Neuronal stem cell (in vitro differentiated cells): ENCODE data around the gene TNS3.

Experiments used
- DNase-seq: peaks from one replicate; pipeline ENCODE4 v3.0.0-alpha.2; 2013; ENCODE audit warnings: low spot score
- H2AFZ ChIP-seq: one replicate; pipeline ENCODE4 v1.6.1; 2013; ENCODE audit warnings: mild to moderate bottlenecking, low read length, inconsistent platforms
- H2AK5ac ChIP-seq: 2 replicates; pipeline ENCODE4 v1.6.1; 2013; ENCODE audit warnings: low read depth, mild to moderate bottlenecking, inconsistent platforms, low read length, moderate library complexity, mixed read lengths
- H2BK120ac ChIP-seq: 2 replicates; pipeline ENCODE4 v1.6.1; 2013; ENCODE audit warnings: low read depth, mild to moderate bottlenecking, inconsistent platforms, low read length, moderate library complexity, mixed read lengths
- H2BK12ac ChIP-seq: one replicate; pipeline ENCODE4 v1.6.1; 2013; ENCODE audit warnings: low read length, inconsistent platforms
- H2BK15ac ChIP-seq: 2 replicates; pipeline ENCODE4 v1.6.1; 2013; ENCODE audit warnings: mild to moderate bottlenecking, low read length, inconsistent platforms, mixed read lengths
- H2BK5ac ChIP-seq: one replicate; pipeline ENCODE4 v1.6.1; 2013; ENCODE audit warnings: inconsistent platforms, mild to moderate bottlenecking, low read length, moderate library complexity
- H3K14ac ChIP-seq: one replicate; pipeline ENCODE4 v1.6.1; 2013; ENCODE audit warnings: low read length, inconsistent platforms
- H3K18ac ChIP-seq: 2 replicates; pipeline ENCODE4 v1.6.1; 2013; ENCODE audit warnings: low read length, inconsistent platforms
- H3K23ac ChIP-seq: 2 replicates; pipeline ENCODE4 v1.6.1; 2013; ENCODE audit warnings: low read depth, mild to moderate bottlenecking, mixed read lengths, low read length, inconsistent platforms; ENCODE audit not compliant: poor library complexity
- H3K27ac ChIP-seq: replicated peaks from 3 replicates; pipeline ENCODE4 v1.5.1; 2013; ENCODE audit warnings: low read length, inconsistent platforms
- H3K27me3 ChIP-seq, 3 experiments: 2 replicates each; pipeline ENCODE4 v1.6.1; 2013; ENCODE audit warnings: low read length in 3 of 3, mild to moderate bottlenecking in 2 of 3, inconsistent platforms in 1 of 3, low read depth in 1 of 3, mixed read lengths in 1 of 3, moderate library complexity in 1 of 3; ENCODE audit not compliant: control insufficient read depth in 3 of 3, insufficient read depth in 3 of 3
- H3K36me3 ChIP-seq, 2 donors: replicated peaks in 1 of 2; 2 replicates each; pipeline ENCODE4 v1.6.1; 2013; ENCODE audit warnings: low read length in 2 of 2; ENCODE audit not compliant: control insufficient read depth in 2 of 2, insufficient read depth in 2 of 2
- H3K4ac ChIP-seq: 2 replicates; pipeline ENCODE4 v1.6.1; 2013; ENCODE audit warnings: inconsistent platforms, mild to moderate bottlenecking, low read length, moderate library complexity
- H3K4me1 ChIP-seq, 2 donors: 1 replicate in 1 of 2; 2 replicates in 1 of 2; pipeline ENCODE4 v1.6.1; 2013; ENCODE audit warnings: low read length in 2 of 2, low read depth in 1 of 2; ENCODE audit not compliant: control insufficient read depth in 2 of 2, insufficient read depth in 1 of 2
- H3K4me2 ChIP-seq: one replicate; pipeline ENCODE4 v1.6.1; 2013; ENCODE audit warnings: mild to moderate bottlenecking, low read length, inconsistent platforms; ENCODE audit not compliant: insufficient read depth, poor library complexity, severe bottlenecking
- H3K4me3 ChIP-seq, 2 donors: 2 replicates each; pipeline ENCODE4 v1.5.1; 2013; ENCODE audit warnings: low read length in 2 of 2, mild to moderate bottlenecking in 2 of 2, inconsistent platforms in 1 of 2, moderate library complexity in 1 of 2
- H3K79me1 ChIP-seq: one replicate; pipeline ENCODE4 v1.6.1; 2013; ENCODE audit warnings: low read depth, mild to moderate bottlenecking, inconsistent platforms, low read length, moderate library complexity
- H3K9ac ChIP-seq: one replicate; pipeline ENCODE4 v1.6.1; 2013; ENCODE audit warnings: mild to moderate bottlenecking, low read depth, low read length, inconsistent platforms; ENCODE audit not compliant: poor library complexity
- H3K9me3 ChIP-seq, 2 donors: replicated peaks in 1 of 2; 2 replicates each; pipeline versions ENCODE3 to v1.6.1; 2013; ENCODE audit warnings: low read length in 2 of 2, mild to moderate bottlenecking in 2 of 2, inconsistent platforms in 1 of 2, low read depth in 1 of 2, mixed read lengths in 1 of 2, moderate library complexity in 1 of 2; ENCODE audit not compliant: control insufficient read depth in 2 of 2, insufficient read depth in 1 of 2
- H4K8ac ChIP-seq: one replicate; pipeline ENCODE4 v1.6.1; 2013; ENCODE audit warnings: low read depth, mild to moderate bottlenecking, inconsistent platforms, low read length, moderate library complexity
- H4K91ac ChIP-seq: one replicate; pipeline ENCODE4 v1.6.1; 2013; ENCODE audit warnings: low read length, low read depth, mild to moderate bottlenecking, inconsistent platforms; ENCODE audit not compliant: poor library complexity
- WGBS, 2 donors: extraction: QIAGEN DNeasy Blood & Tissue Kit; methylation state at CpG; one replicate each; pipeline ENCODE4 v1.1.7; 2013; ENCODE audit warnings: missing lambda C conversion rate in 2 of 2, mixed read lengths in 1 of 2; ENCODE audit not compliant: insufficient read length in 2 of 2, insufficient replicate concordance in 1 of 2; ENCODE audit errors: extremely low coverage in 2 of 2; 5-methylcytosine and 5-hydroxymethylcytosine counted together

Gene TNS3

DNA sequence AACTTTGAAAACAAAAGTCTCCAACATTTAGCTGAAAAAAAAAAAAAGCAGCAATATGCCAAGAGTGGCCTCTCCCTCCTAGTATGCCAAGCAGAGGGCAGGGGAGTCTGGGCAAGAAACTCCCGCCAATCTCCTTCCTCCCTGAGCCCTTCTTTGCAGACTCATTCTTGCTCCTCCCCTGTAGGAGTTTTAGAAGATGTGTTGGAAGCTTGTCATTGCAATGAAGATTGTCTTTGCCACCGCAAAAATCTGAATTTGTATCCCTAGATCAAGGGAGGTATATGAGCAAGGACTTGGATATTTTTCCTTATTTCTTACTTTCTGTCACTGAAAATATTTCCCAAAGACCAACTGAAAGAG is 2.6 kb upstream of the TNS3 start:
- H4K8ac ChIP-seq = no peak overlapping the region
- H3K14ac ChIP-seq = no peak overlapping the region
- no peak overlapping the region for H3K4me3 ChIP-seq
- H2BK15ac ChIP-seq = no peak overlapping the region
- H3K4me2 ChIP-seq = no peak overlapping the region
- H3K18ac ChIP-seq = no peak overlapping the region
- no peak overlapping the region for H2BK5ac ChIP-seq
- no peak overlapping the region for H2AFZ ChIP-seq
- no peak for DNase-seq
- H3K4me1 ChIP-seq = peaks cover 7 to 12% of the 10 kb centered on the region in 2 donors
- H3K36me3 ChIP-seq = no peaks in the 10 kb centered on the region
- WGBS, 2 donors = no CpG with 5 or more reads among the region's 2 CpGs
- no peak overlapping the region for H3K27ac ChIP-seq
- no peak overlapping the region for H3K23ac ChIP-seq
- no peak overlapping the region for H3K4ac ChIP-seq
- no peak overlapping the region for H2BK12ac ChIP-seq
- H3K27me3 ChIP-seq = peaks cover 0 to 20% (median 4%) of the 10 kb centered on the region in 3 experiments
- H4K91ac ChIP-seq = no peak overlapping the region
- H3K79me1 ChIP-seq = no peaks in the 10 kb centered on the region
- H3K9me3 ChIP-seq = peaks cover 2 to 4% of the 10 kb centered on the region in 2 donors
- H2BK120ac ChIP-seq = no peak overlapping the region
- no peak overlapping the region for H3K9ac ChIP-seq
- no peak overlapping the region for H2AK5ac ChIP-seq

DNA sequence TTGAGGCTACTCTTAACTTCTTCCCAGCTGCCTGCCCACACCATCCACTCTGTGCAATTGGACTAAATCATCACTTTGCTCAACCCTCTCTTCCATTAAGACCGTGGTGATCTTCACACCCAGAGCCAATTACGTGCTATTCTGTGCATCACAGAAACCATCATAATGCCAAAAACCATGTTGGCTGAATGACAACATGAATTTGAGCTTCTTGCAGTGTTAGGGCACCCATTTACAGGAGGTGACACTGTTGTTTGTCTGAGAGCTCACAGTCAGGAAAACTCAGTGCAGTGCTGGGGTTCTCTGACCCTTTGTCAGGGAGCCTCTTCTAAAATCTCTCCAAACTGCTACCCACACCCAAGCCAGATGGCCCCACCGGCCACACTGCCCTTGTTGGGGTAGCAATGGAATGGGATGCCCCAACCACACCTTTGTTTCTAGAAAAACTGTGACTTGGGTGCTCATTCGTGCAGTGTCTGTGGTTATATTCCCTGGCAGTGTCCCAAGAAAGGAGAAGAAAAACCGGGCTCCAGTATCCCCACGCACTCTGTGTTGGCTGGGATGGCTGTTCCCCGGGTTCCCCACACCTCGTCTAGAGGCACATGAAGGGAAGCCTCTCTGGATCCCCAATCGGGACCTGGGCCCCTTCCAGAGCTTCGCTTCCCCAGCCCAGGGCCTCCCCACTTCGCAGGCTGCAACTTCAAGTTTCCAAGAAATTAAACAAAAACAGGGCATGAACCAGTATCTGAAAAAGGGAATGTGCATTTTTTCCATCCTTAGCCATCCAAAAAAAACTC is 2.0 kb upstream of the TNS3 start:
- Histone ChIP-seq H2AK5ac (peak overlapping the region; percentile 44), H2BK120ac (no peak overlapping the region), H3K23ac (no peak overlapping the region), H2BK15ac (no peak overlapping the region), H3K14ac (no peak overlapping the region), H3K4me3 (no peak overlapping the region), H3K9me3 (peaks cover 2 to 4% of the 10 kb centered on the region in 2 donors), H3K4me2 (no peak overlapping the region), H3K36me3 (no peaks in the 10 kb centered on the region), H3K4ac (no peak overlapping the region), H3K27me3 (peaks cover 0 to 20% (median 4%) of the 10 kb centered on the region in 3 experiments), H3K9ac (no peak overlapping the region), H2AFZ (no peak overlapping the region), H3K4me1 (peaks cover 7 to 12% of the 10 kb centered on the region in 2 donors), H4K8ac (no peak overlapping the region), H3K27ac (no peak overlapping the region), H3K18ac (no peak overlapping the region), H2BK5ac (no peak overlapping the region), H4K91ac (no peak overlapping the region), H3K79me1 (no peaks in the 10 kb centered on the region), H2BK12ac (no peak overlapping the region)
- DNase-seq = no peak
- WGBS, 2 donors = no CpG with 5 or more reads among the region's 11 CpGs

DNA sequence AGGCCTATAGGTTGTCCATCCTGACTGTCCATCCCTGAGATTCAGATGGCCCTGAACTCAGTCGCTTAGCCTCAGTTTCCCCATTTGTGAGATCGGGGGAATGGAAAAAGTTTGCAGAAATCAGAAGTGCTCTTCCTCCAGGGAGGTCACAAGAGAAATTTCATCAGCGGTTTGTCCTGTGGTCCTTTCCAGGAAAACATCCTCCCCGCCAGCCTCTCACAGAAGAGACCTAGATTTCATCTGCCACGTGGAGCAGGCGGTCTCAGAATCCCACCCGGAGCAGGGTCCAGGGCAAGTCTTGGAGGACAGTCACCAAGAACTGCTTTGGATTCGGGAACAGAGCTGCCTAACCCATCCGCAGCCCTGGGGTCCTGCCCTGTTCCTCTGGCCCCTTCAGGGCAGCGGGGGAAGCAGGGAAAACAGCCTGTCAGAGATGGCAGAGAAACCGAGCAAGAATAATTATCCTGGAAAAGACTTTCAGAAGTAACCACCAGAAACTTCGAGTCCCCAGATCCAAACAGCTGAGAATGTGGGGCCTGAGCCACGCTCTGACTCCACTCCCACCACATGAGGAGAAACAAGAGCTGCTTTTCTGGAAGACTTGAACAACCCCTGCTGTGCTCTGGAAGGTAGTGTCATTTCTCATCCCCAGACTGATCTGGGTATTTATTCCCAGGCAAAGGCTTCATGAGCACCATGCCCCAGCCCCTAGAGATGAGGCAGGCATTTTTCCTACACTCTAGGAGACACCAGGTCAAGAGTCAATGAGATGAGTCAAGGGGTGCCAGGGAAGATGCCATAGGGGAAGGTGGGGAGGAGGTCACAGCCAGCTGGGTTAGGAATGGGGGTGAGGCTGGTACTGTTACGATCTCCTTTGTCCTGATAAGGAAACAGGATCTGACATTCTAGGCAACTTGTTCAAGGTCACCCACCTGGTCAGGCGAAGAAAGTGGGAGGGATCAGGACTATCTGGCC is 1.1 kb upstream of the TNS3 start:
- Histone ChIP-seq H2AFZ (no peak overlapping the region), H3K14ac (no peak overlapping the region), H2AK5ac (no peak overlapping the region), H2BK15ac (peak overlapping the region; percentile 90), H3K9ac (peak overlapping the region; percentile 32), H3K36me3 (no peaks in the 10 kb centered on the region), H3K4me2 (no peak overlapping the region), H3K23ac (no peak overlapping the region), H2BK12ac (no peak overlapping the region), H4K8ac (no peak overlapping the region), H3K4me3 (no peak overlapping the region), H3K79me1 (no peaks in the 10 kb centered on the region), H3K18ac (no peak overlapping the region), H3K4me1 (peaks cover 7 to 12% of the 10 kb centered on the region in 2 donors), H4K91ac (no peak overlapping the region), H3K27ac (no peak overlapping the region), H3K4ac (no peak overlapping the region), H2BK120ac (no peak overlapping the region), H3K9me3 (peaks cover 2 to 4% of the 10 kb centered on the region in 2 donors), H3K27me3 (peaks cover 0 to 20% (median 4%) of the 10 kb centered on the region in 3 experiments), H2BK5ac (no peak overlapping the region)
- WGBS, 2 donors = no CpG with 5 or more reads among the region's 15 CpGs
- DNase-seq = no peak

DNA sequence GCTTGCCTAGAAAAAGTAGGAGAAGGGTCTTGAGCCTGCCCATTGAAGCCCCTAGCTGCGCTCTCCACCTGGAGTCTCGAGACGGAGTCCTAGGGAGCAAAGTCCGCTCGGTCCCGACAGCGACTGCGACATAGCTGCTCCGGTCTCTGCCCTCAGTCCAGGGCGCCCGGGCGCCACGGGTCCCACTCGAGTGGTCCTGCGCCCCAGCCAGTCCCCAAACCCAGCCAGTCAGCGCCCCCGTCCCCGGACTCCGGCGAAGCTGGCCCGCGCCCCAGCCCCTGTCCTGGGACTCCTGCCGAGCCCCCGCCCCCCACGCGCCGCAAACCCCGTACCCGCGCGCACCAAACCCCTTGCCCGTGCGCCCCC is 490 bp downstream of the TNS3 start:
- H3K27me3 ChIP-seq = peaks cover 0 to 20% (median 4%) of the 10 kb centered on the region in 3 experiments

More for the DNA sequence above, 490 bp downstream of the TNS3 start:
- H3K4me2 ChIP-seq = peak overlapping the region; percentile 84
- no peak overlapping the region for H3K14ac ChIP-seq
- H3K27ac ChIP-seq = no peak overlapping the region
- peak overlapping the region; percentile 90 for H2BK15ac ChIP-seq
- peak overlapping the region; percentile 85 for H2BK120ac ChIP-seq
- peaks cover 2 to 4% of the 10 kb centered on the region in 2 donors for H3K9me3 ChIP-seq
- H3K4ac ChIP-seq = no peak overlapping the region
- no peaks in the 10 kb centered on the region for H3K36me3 ChIP-seq
- H3K9ac ChIP-seq = peak overlapping the region; percentile 92
- peak overlapping the region; percentile 54 for H2AK5ac ChIP-seq
- H3K18ac ChIP-seq = peak overlapping the region; percentile 97
- DNase-seq = no peak
- no peak overlapping the region for H4K91ac ChIP-seq
- peak overlapping the region; percentile 23 for H3K23ac ChIP-seq
- no peaks in the 10 kb centered on the region for H3K79me1 ChIP-seq
- no CpG with 5 or more reads among the region's 33 CpGs for WGBS, 2 donors
- peaks cover 7 to 14% of the 10 kb centered on the region in 2 donors for H3K4me1 ChIP-seq
- H2BK5ac ChIP-seq = peak overlapping the region; percentile 78
- peak overlapping the region; percentile 99 for H2AFZ ChIP-seq
- peak overlapping the region; percentile 61 to 86 for H3K4me3 ChIP-seq
- H2BK12ac ChIP-seq = no peak overlapping the region
- H4K8ac ChIP-seq = no peak overlapping the region
